ENCODE results near the gene JAG1.
"Not testable (repeated sequence)": the region's sequence is repeated elsewhere in the genome, so short reads cannot be mapped to it uniquely, and the experiment has no call there.

JAG1 gene

GRCh38 chr20:10609770-10610169 lies 64.0 kb downstream of the JAG1 start:
- DNase-seq (ENCODE audit: low read depth), result no peak

- DNase-seq (ENCODE audit: low read depth), result no peak
Observed at GRCh38 chr20:10609276-10609675, 64.5 kb downstream of the JAG1 start.

- DNase-seq (ENCODE audit: low read depth), result no peak
Observed at GRCh38 chr20:10605547-10606195, 68.1 kb downstream of the JAG1 start.

DNA sequence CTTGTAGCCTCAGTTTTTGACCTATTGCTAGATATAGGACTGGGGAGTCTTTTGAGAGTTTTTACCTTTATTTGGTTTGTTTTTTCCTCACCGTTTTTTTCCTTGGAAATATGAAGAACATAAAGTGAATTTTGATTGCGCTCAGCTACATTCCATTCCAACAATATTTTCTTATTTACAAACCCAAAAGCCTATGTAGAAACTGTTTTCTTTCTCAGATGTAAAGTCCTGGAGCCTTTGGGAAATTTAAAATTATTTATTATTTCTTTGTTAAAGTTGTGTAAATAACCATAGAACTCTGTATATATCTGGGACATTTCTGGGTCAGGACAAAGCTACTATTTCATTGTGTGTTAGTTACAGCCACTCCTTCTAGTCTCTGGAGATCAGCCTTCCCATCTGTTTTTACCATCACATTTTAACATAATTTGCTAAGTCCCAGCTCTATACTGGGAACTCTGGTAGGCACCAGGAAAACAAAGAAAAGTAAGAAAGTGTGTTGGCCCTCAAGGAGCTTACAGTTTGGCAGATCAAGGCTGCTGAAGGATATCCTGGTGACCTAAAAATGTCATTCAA lies 68.8 kb downstream of the JAG1 start:
- no peak for DNase-seq (ENCODE audit: low read depth)

DNA sequence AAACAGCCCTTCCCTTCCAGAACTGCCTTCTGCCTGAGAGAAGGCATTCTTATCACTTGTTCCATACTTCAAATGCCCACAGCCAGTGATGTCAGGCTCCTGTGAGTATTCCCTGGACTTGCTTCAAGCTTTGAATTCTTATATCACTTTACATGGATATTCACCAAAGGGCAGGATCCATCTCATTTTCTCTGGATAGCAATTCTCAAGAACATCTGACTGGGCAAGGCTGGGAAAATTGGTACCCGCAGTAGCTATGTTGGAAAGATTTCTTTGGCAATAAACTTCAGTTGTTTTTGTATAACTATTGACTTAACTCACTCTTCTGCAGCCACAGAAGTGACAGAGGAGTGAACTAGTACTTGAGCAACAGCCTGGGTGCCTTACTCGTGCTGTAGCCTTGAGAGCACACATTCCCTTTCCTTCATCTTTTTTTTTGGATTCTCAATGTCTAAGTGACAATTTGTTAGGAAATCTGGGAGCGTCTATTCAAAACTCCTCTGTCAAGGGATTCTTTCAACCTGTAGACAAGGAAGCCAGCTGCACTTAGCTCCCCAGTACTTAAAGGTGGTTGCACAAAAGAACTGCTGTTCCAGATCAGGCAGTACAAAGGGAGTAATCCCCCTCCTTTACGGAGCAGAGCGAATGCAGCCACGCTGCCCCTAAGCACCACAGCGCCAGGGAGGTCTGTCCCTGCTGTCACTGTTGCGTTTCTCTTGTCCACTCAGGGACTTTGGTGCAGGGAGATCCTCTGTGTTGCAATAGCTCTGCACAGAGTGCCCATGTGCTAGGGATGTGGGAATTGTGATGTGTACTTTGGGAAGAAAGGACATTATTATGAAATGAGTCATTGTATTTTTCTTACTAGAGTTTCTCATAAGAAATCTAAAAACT lies 69.6 kb downstream of the JAG1 start:
- no peak for DNase-seq (ENCODE audit: low read depth)

- DNase-seq (ENCODE audit: low read depth), result no peak
Observed at GRCh38 chr20:10603378-10603777, 70.4 kb downstream of the JAG1 start.

DNA sequence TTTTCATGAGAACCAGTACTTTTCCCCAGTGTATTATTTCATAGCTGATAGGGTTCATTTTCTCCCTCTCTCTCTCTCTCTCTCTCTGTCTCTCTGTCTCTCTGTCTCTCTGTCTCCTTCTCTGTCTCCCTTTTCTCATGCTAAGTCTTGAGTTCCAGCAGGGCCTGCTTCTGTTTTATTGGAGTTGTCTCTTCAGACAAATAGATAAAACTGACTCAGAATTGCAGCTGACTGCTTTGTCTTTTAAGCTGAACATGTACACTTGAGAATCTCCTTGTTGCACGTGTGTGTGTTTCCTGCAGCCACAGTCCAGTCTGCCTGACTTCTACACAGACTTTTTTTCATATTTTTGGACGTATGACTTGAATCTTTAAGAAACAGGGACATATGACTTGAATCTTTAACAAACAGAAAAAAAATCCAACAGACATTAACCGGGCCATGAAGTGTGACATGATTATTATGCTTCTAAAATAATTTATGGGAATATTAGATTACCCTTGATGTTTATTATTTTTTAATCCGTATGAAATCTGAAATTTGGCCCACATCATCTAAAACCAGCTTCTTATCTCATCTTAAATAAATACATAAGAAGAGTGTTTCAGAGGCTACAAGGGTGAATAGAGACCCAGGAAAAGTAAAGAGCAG lies 71.5 kb downstream of the JAG1 start:
- DNase-seq (ENCODE audit: low read depth), result no peak

- DNase-seq (ENCODE audit: low read depth), result no peak
Observed at GRCh38 chr20:10597637-10598036, 76.2 kb downstream of the JAG1 start.

DNA sequence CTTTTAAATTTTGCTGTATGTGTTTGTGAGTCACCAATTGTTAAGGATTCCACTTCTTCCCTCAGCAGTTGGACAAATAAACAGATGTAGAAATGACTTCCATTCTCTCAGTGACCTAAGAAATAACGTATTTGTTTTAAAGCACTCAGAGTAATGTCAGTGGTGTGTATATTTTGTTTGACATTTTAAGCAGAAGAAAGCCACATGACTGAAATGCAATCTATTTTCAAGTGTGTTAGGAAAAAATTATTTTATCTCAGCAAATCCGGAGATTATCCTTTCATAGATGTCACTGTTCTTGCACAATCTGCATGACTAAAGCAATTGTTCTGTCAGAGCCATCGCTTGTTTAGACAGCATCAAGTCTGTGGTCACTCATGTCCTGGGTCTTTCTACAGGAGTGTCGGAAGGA lies 77.1 kb downstream of the JAG1 start:
- DNase-seq (ENCODE audit: low read depth), result no peak

DNA sequence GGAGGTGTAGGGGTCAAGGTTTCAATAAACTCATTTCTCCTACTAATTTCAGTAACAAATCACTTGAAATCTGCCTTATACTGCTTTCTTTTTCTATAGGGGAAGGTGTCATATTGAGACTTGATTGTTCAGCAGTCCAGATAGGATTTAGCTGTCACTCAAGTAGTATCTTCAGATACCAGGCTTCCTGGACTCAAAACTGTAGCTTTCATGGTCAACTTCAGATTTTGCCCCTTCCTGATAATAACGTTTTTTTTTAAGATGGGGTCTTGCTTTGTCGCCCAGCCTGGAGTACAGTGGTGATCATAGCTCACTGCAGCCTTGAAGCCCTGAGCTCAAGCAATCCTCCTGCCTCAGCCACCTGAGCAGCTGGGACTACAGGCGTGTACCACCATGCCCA lies 77.8 kb downstream of the JAG1 start:
- DNase-seq (ENCODE audit: low read depth), result no peak

DNA sequence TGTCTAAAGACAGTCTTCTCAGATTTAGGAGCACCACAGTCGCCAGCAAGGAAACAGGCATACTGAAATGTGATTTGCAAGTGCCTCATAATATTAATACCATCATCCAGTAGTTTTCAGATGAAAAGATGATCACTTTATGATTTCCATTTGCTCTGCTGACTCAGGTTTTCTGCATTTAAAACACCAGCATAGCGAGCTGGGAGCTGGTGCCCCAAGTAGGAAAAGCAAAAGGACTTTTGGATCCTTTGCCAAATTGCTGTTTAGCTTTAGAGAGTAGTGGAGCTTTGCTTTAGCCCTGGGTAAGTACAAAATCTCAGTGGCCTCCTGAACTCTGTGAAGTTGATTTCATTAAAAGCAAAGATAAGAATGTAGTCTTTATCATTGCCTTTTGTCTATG lies 78.5 kb downstream of the JAG1 start:
- DNase-seq (ENCODE audit: low read depth), result no peak

GRCh38 chr20:10594296-10594868 lies 79.4 kb downstream of the JAG1 start:
- DNase-seq (ENCODE audit: low read depth), result no peak

GRCh38 chr20:10591946-10592521 lies 81.8 kb downstream of the JAG1 start:
- DNase-seq (ENCODE audit: low read depth), result no peak

GRCh38 chr20:10590950-10591671 lies 82.7 kb downstream of the JAG1 start:
- no peak for DNase-seq (ENCODE audit: low read depth)

GRCh38 chr20:10590446-10590845 lies 83.4 kb downstream of the JAG1 start:
- DNase-seq (ENCODE audit: low read depth), result not testable (repeated sequence)

Measured in stimulated activated CD8-positive, alpha-beta memory T cell treated with anti-CD3 and anti-CD28 coated beads, Interleukin-12 subunit alpha, Interleukin-12 subunit beta, amount 100 ng/mL, for 4 hours (primary cell).